HCT116 (cell line): ENCODE data around the gene CKS1B. TPM values are rescaled to one million over a fixed set of nuclear protein-coding genes. Genes with fewer than 3 reads are reported as not detected.

Experiments used
- ATAC-seq: fragments of 200-7000 bp; cut with Tn5 transposase; 2 replicates; pipeline ENCODE4 v1.9.1; 2020; ENCODE audit warnings: mild to moderate bottlenecking, moderate library complexity
- BruUV-seq: library from RNA; stranded (reverse); fragments of 400-500 nt; replicated peaks from 2 replicates; lab custom pipeline; 2021; lab: Mats Ljungman, UMichigan
- CTCF ChIA-PET: fragments of 300-600 bp; sonication (Branson Sonifier 250); formaldehyde crosslinking; loops from one replicate; lab custom pipeline; 2021; ENCODE audit warnings: antibody characterized with exemption; lab: Charles Lee
- POLR2A ChIA-PET: fragments of 300-600, 350-600 bp; sonication (Branson Sonifier 250); formaldehyde crosslinking; loops from one replicate; lab custom pipeline; 2021; ENCODE audit warnings: antibody characterized with exemption; lab: Charles Lee
- RAD21 ChIA-PET, 2 experiments: fragments of 300-600 bp; sonication (Branson Sonifier 250); formaldehyde crosslinking; loops; one replicate each; lab custom pipeline; 2023; ENCODE audit warnings: low total read pairs in 2 of 2; ENCODE audit not compliant: uncharacterized antibody in 2 of 2, unreplicated experiment in 2 of 2, low non-redundant PET in 1 of 2; lab: Charles Lee
- DNase-seq: peaks from one replicate; pipeline ENCODE4 v3.0.0-alpha.2; 2010; ENCODE audit warnings: low read depth, low spot score
- H2AFZ ChIP-seq: fragments of 200-600 bp; shearing (Covaris generic), sonication (generic); 2 replicates; pipeline ENCODE4 v1.6.1; 2017; ENCODE audit warnings: low read depth, mixed run types, mixed read lengths, antibody characterized with exemption, low read length; ENCODE audit not compliant: poor library complexity, severe bottlenecking
- H3K27ac ChIP-seq: 2 replicates; pipeline ENCODE4 v1.5.1; 2012; ENCODE audit warnings: low read depth, low read length
- H3K27me3 ChIP-seq: fragments of 200-600 bp; sonication (generic); 2 replicates; pipeline ENCODE4 v1.6.1; 2016; ENCODE audit warnings: mixed run types, low read length, mixed read lengths; ENCODE audit not compliant: insufficient read depth
- H3K36me3 ChIP-seq, 2 experiments: fragments of 200-500 bp in 1 of 2; fragments of 200-600 bp in 1 of 2; sonication (Bioruptor generic) in 1 of 2; sonication (generic) in 1 of 2; 2 replicates each; pipeline versions ENCODE4 v1.5.1 to v1.6.1; 2014 to 2016; ENCODE audit warnings: low read length in 2 of 2, inconsistent platforms in 1 of 2, mixed read lengths in 1 of 2, mixed run types in 1 of 2; ENCODE audit not compliant: insufficient read depth in 2 of 2, control insufficient read depth in 1 of 2
- H3K4me1 ChIP-seq, 2 experiments: fragments of 200-600 bp in 1 of 2; sonication (generic) in 1 of 2; 2 replicates each; pipeline versions ENCODE4 v1.5.1 to v1.6.1; 2012 to 2017; ENCODE audit warnings: low read length in 2 of 2, inconsistent platforms in 1 of 2, mild to moderate bottlenecking in 1 of 2, mixed read lengths in 1 of 2, mixed run types in 1 of 2, moderate library complexity in 1 of 2; ENCODE audit not compliant: insufficient read depth in 2 of 2, control insufficient read depth in 1 of 2
- H3K4me2 ChIP-seq: fragments of 200-600 bp; sonication (generic); 2 replicates; pipeline ENCODE4 v1.6.1; 2017; ENCODE audit warnings: mixed run types, low read length, mixed read lengths
- H3K4me3 ChIP-seq, 2 experiments: fragments of 200-600 bp in 1 of 2; sonication (generic) in 1 of 2; replicated peaks in 1 of 2; 2 replicates each; pipeline ENCODE4 v1.5.1; 2011 to 2016; ENCODE audit warnings: low read length in 2 of 2, control low read depth in 1 of 2, low read depth in 1 of 2, mild to moderate bottlenecking in 1 of 2, mixed read lengths in 1 of 2, mixed run types in 1 of 2
- H3K79me2 ChIP-seq: fragments of 200-600 bp; sonication (generic); 2 replicates; pipeline ENCODE4 v1.6.1; 2017; ENCODE audit warnings: mild to moderate bottlenecking, mixed run types, low read length, moderate library complexity, mixed read lengths; ENCODE audit not compliant: insufficient read depth
- H3K9ac ChIP-seq: fragments of 200-600 bp; sonication (generic); 2 replicates; pipeline ENCODE4 v1.6.1; 2016; ENCODE audit warnings: low read length, mixed read lengths
- H3K9me2 ChIP-seq: fragments of 200-600 bp; sonication (generic), shearing (Covaris generic); 2 replicates; pipeline ENCODE4 v1.6.1; 2017; ENCODE audit warnings: mixed run types, mild to moderate bottlenecking, moderate library complexity; ENCODE audit not compliant: insufficient read depth
- H3K9me3 ChIP-seq, 2 experiments: fragments of 200-500 bp in 1 of 2; fragments of 200-600 bp in 1 of 2; sonication (Bioruptor generic) in 1 of 2; sonication (generic) in 1 of 2; 2 replicates each; pipeline ENCODE4 v1.6.1; 2014 to 2017; ENCODE audit warnings: low read length in 2 of 2, mixed read lengths in 2 of 2, inconsistent platforms in 1 of 2, low read depth in 1 of 2, mild to moderate bottlenecking in 1 of 2, mixed run types in 1 of 2, moderate library complexity in 1 of 2; ENCODE audit not compliant: control insufficient read depth in 1 of 2, insufficient read depth in 1 of 2
- H4K20me1 ChIP-seq: fragments of 200-600 bp; sonication (generic), shearing (Covaris generic); 2 replicates; pipeline ENCODE4 v1.6.1; 2017; ENCODE audit warnings: mixed run types, mild to moderate bottlenecking, moderate library complexity; ENCODE audit not compliant: insufficient read depth
- JUND ChIP-seq: IDR thresholded peaks from 2 replicates; pipeline ENCODE4 v1.6.1; 2012
- POLR2AphosphoS5 ChIP-seq: IDR thresholded peaks from 2 replicates; pipeline ENCODE4 v1.6.1; 2011; ENCODE audit warnings: mild to moderate bottlenecking, low read depth, low read length, moderate library complexity
- ZFX ChIP-seq: fragments of 450-650 bp; IDR thresholded peaks from 2 replicates; pipeline ENCODE4 v1.6.1; 2017
- intact Hi-C: fragments of 100-400 bp; cut with micrococcal nuclease; formaldehyde crosslinking; loops from 2 replicates; pipeline ENCODE4 v1.10.0; 2022
- total RNA-seq: library from RNA; stranded (reverse); gene quantifications from one replicate; pipeline ENCODE4 v1.2.1, GENCODE V29; 2021; ENCODE audit not compliant: unreplicated experiment
- TF ChIP-seq, protein P1 (sequence below): IDR thresholded peaks from 2 replicates; pipeline ENCODE4 v1.6.1; 2012; ENCODE audit warnings: low read depth

The CKS1B gene
- total RNA-seq, 1 experiment from 2014 or later, result 229 TPM

GRCh38 chr1:155002464-155003226 lies 28.2 kb downstream of the CKS1B start, which contains the start of gene ZBTB7B:
ZBTB7B (plus strand) TSS chr1:155002802; CDS start chr1:155014661, 11,859 bp downstream.
- Histone ChIP-seq H3K27ac (peak within 1 kb of the TSS; percentile 99), H3K9ac (peak within 1 kb of the TSS; percentile 93), H3K9me3 (no peaks in the 10 kb centered on the region), H3K4me3 (peak within 1 kb of the TSS; percentile 97 to 98), H4K20me1 (no peaks in the 10 kb centered on the region), H3K9me2 (no peaks in the 10 kb centered on the region), H3K4me2 (peak within 1 kb of the TSS; percentile 96), H3K79me2 (peaks cover 50% of the 10 kb centered on the region), H2AFZ (no peak within 1 kb of the TSS), H3K36me3 (no peaks in the 10 kb centered on the region; a peak in 1 of 4 replicates), H3K4me1 (peaks cover 22 to 73% of the 10 kb centered on the region in 2 experiments), H3K27me3 (no peaks in the 10 kb centered on the region)
- TF ChIP-seq ZFX, result peak; percentile 42; the same call in 1 of the 2 replicates
- no peak for TF ChIP-seq JUND
- peak; percentile 28; the same call in 1 of the 2 replicates for TF ChIP-seq POLR2AphosphoS5
- TF ChIP-seq, protein P1, sequence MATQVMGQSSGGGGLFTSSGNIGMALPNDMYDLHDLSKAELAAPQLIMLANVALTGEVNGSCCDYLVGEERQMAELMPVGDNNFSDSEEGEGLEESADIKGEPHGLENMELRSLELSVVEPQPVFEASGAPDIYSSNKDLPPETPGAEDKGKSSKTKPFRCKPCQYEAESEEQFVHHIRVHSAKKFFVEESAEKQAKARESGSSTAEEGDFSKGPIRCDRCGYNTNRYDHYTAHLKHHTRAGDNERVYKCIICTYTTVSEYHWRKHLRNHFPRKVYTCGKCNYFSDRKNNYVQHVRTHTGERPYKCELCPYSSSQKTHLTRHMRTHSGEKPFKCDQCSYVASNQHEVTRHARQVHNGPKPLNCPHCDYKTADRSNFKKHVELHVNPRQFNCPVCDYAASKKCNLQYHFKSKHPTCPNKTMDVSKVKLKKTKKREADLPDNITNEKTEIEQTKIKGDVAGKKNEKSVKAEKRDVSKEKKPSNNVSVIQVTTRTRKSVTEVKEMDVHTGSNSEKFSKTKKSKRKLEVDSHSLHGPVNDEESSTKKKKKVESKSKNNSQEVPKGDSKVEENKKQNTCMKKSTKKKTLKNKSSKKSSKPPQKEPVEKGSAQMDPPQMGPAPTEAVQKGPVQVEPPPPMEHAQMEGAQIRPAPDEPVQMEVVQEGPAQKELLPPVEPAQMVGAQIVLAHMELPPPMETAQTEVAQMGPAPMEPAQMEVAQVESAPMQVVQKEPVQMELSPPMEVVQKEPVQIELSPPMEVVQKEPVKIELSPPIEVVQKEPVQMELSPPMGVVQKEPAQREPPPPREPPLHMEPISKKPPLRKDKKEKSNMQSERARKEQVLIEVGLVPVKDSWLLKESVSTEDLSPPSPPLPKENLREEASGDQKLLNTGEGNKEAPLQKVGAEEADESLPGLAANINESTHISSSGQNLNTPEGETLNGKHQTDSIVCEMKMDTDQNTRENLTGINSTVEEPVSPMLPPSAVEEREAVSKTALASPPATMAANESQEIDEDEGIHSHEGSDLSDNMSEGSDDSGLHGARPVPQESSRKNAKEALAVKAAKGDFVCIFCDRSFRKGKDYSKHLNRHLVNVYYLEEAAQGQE, result no peak
- DNase-seq, result no peak
- peak; percentile 6 for ATAC-seq
- ChIA-PET CTCF (interaction anchor here (0.6 to 0.9 kb wide), 2 partner anchors 15 to 517 kb away, joined by 3 to 4 read pairs; no protein-coding TSS in a partner anchor), POLR2A (interaction anchor here (0.6 to 1.4 kb wide), 5 partner anchors 13 to 340 kb away, joined by 3 to 7 read pairs (median 4); no protein-coding TSS in a partner anchor), RAD21 (interaction anchor here in 1 of 2 experiments (0.7 kb wide), 1 partner anchor 270 kb away, joined by 7 read pairs; the partner anchor contains the start of gene CLK2)
- BruUV-seq, result TSS peak; percentile 38
- intact Hi-C loops, result loop anchor here (2.0 to 5.0 kb wide), 2 partner anchors 14 to 50 kb away; partner anchors contain the start of gene ADAM15
